HG03460 (cell line): ENCODE data around the gene AMOTL1.
A peak's percentile ranks its signal among the peaks of the same experiment; 100 is the strongest.

Source experiments
- ATAC-seq: cut with Tn5 transposase; IDR thresholded peaks from one replicate; pipeline ENCODE4 v1.9.1; 2021; ENCODE audit not compliant: unreplicated experiment

Gene AMOTL1

DNA sequence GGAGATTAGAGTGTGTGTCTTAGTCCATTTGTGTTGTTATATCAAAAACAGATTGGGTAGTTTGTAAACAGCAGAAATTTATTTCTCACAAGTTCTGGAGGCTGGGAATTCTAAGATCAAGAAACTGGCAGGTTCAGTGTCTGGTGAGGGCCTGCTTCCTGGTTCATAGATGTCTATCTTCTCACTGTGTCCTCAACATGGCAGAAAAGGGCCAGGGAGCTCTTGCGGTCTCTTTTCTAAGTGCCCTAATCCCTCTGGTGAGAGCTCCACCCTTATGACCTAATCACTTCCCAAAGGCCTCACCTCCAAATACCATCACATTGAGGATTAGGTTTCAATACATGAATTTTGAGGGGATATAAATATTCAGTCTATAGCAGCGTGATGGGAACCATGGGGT, 25.5 kb upstream of the AMOTL1 start:
- no peak for ATAC-seq

DNA sequence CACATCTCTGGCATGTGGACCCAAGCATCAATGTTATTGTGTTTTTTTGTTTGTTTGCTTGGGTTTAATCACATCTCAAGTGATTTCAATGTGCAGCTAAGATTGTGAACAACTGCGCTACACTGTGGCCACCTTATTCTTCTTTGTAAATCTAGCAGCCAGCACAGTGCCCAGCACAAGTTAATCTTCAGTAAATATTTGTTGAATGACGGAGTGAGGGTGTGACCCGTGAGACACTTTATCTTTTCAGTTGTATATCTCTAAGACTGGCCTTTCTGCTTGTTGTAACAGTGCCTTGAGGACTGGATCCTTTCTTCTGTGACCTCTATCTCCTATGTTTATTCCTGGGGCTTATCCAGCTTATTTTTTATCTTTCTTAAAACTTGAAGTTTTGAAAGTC, 21.4 kb upstream of the AMOTL1 start:
- ATAC-seq: no peak

DNA sequence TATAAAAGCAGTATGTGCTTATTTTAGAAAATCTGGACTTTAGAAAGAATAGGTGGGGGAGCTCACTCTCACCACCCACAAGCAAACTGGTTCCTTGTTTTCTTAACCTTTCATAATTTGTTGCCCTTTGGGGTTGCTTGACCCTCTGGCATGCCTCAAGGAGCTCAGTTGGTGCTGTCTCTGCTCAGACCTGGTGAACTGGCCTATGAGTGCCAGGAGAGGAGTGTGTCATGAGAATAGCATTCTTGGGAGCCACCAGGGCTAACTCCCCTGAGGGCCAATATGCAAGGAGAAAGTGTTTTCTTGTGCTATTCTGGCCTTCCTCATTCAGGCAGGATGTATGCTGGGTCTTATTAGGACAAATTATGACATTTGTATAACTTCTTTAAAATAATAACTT, 21.0 kb upstream of the AMOTL1 start:
- ATAC-seq: no peak

DNA sequence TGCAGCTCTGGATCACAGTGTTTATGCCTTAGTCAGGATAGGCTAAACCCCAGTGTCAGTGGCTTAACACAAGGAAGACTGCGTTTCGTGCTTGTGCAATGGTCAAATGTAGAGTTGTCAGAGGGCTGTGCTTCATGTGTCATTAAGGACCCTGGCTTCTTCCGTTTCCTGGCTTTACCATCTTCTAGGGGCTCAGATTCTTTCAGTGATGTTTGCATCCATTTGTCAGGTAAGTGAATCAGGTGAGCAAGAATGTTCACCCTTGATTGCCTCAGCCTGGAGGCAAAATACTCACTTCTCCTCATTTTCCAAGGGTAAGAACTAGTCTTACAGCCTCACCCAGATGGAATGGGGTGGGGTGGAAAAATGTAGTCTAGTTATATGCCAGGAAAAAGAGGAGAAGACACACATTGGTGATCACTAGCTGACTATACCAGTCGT, 20.5 kb upstream of the AMOTL1 start:
- no peak for ATAC-seq

DNA sequence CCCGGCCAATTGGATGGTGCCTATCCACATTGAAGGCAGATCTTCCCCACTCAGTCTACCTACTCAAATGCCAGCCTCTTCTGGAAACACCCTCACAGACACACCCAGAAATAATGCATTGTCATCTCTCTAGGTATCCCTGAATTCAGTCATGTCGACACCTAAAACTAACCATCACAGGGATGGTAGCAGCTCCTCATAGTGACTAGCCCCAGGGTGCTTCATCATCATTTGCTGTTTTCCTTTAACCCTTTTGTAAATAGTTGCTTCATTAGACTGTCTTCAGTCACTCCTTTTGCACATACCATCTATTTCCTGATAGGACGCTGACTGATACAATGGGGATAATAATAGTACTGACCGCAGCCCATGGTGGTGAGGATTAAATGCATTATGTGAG, 18.8 kb upstream of the AMOTL1 start:
- ATAC-seq: no peak

DNA sequence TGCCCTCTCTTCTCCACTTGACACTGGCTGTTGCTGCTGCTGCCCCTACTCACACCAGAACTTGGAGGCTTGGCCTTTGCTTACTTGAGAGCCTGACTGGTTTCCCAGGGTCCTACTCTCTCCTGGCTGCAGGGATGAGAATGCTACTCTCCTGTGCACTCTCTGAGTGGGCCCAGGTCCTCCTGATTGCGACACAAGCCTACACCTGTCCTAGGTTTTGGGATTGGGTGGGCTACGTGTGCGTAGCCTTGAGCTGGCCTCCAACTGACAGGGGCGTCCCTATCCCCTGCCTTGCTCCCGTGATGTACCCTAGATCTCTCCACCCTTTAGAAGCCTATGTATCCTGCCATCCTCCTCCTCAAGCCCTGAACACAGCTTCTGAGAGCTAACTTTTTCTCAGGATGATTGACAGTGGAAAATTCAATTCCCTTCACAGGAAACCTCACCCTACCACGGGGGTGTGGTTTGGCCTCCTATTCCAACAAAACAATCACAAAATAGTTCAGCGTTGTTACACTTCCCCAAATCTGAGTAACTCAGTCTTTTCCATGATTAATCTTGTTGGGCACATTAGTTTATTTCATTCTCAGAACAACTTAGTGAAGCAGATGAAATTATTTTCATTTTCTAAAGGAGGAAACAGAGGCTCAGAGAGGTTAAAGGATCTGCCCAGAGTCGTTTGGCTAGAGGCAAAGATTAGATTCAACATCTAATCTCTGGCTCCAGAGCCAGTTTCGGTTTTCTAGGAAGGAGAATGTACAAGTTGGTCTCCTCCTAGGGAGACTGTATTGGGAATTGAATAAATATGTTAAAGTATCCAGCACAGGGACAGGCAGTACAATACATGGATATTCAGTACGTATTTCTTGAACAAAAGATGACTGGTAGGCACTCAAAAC, 17.6 kb upstream of the AMOTL1 start:
- no peak for ATAC-seq

DNA sequence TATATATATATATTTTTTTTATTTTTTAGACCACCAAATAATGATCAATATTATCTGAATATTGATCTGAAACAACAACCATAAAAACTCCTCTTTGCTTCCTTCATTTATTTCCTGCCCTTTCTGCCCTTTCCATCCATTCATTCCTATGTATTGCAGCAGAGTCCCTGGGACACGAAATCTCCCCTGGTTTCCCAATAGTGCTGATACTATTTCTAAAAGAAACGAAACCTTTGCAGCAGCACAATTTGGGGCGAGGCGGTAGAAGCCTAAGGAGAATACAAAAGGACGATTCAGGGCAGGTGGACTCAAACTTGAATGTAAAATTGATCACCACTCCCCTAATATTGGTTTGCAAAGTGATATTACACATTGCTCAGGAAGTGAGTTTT, 16.9 kb upstream of the AMOTL1 start:
- no peak for ATAC-seq

DNA sequence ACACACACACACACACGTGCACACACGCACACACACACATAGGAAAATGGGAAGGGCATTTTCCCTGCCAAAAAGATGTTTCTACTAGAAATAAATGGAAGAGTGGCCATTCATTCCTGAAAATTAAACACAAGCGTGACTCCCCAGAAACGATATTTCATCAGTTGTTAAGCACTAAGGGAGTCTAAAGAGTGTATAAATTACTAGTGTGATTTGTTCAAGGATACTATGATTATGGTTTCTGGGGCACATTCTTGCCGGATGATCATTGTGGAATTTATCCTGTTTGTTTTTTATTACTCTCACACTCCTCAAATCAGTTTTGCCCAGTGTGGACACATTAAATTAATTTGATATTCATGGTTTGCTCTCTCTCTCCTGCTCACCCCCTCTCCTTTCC, 16.4 kb upstream of the AMOTL1 start:
- ATAC-seq: no peak

DNA sequence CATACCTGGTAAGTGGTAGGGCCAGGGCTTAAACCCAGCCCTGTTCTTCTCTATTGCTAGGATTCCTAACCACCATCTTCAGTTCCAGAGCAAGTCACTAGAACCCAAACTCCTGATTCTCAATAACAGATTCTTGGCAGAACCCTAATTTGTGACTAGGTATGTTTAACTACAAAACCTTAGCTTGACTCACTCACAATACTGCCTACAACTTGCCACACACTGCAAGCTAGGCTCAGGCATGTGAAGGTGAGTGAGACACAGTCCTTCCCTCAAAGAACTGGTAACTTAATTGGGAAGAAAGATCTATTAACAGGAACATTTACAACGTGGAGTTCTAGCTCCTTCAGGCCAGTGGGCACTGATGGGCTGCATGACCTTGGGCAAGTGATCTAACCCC, 14.5 kb upstream of the AMOTL1 start:
- ATAC-seq: no peak

DNA sequence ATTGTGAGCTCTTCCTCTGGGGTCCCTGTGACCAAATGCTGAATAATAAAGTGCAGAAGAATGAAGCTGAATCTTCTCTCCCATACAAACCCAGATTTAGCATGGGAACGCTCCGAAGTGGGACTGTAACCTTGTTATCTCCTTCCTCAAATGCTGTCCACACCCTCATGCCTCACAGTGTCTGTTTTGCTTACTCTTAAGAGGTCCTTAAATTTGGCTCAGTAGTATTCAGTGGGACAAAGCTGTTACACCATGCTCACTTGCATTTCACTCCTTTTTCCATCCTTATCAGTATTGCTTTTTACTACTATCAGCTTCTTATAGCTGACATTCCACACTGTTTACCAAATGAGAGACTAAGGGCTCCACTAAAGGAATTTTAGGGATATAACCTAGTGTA, 13.8 kb upstream of the AMOTL1 start:
- ATAC-seq: no peak

DNA sequence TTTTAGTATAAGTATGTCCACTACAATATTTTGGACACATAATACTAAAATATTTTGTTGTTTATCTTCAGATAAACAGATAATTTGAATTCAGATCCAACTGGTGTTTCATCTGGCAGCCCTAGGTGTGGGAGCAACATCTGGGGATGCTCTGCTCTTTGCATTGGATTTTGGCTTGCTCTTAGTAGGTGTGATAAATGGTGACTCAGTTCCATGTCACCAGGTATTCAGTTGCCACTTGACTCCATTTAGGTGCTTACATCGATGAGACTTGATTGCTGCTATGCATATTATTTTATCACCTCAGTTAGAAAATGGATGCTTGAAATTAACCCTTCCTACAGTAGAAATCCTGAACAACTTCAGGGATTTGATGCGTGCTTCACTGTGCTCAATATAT, 13.3 kb upstream of the AMOTL1 start:
- no peak for ATAC-seq

DNA sequence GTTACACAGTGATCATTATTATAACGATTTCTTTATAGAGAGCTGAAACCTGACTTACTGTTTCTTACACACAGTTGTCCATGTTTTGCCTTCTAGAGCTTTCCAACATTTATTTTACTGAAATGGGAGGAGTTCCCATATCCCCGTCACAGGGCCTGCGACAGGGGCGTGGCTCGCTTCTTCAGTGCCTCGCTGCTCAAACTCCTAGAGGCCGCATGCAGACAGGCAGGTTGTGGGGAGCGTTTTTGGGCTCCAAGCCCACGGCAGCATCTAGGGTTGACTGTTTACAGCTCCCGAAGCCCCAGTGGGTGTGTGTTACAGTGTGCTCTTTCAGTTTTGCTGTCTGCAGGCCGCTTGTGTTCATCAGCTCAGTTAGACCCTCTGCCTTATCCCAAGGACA, 12.7 kb upstream of the AMOTL1 start:
- ATAC-seq: no peak

DNA sequence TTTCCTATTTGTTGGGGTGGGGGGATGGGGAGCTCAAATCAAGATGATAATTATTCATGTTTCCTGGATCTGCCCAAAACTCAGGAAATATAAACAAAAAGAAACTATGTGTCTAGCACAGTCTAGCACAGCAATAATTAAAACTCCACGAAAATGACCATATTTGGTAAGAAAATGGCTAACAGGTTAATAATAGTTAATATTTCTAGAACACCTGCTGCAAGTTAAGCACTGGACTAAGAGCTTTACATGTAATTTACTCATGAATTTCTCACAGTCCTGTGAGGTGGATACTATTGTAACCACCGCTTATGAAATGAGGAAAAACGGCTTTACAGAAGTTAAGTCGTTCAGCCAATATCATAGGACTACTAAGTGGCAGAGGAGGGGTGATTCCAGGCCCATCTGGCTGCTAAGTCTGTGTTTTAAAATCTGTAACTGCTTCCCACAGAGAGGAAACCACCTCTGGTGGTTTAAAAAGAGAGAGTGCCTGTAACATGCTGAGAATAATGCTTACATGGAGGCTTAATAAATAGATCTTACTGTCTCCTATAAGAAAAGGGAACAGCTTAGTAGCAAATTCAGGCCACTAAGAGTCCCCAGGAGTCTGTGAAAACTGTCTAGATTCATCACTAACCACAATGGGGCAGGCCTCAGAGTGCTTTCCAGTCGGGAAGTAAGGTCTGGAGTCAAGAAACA, 11.0 kb upstream of the AMOTL1 start:
- ATAC-seq: peak; percentile 81

DNA sequence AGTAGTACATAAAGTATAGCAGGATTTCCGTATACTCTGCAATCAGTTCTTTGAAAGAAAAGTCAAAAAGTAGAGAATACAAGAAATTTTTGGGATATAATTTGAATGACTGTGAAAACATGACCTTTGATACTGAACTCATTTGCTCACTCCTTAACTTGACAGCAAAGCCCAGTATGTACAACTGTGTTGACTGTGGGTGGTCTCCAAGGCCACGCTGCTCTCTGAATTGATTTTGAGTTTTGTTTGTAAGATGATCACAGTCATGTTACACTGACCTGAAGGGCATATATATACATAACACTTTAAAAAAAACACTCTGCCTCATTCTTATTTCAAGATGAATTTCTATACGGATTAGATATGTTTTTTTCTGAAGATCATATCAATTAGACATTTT, 9.5 kb upstream of the AMOTL1 start:
- no peak for ATAC-seq

DNA sequence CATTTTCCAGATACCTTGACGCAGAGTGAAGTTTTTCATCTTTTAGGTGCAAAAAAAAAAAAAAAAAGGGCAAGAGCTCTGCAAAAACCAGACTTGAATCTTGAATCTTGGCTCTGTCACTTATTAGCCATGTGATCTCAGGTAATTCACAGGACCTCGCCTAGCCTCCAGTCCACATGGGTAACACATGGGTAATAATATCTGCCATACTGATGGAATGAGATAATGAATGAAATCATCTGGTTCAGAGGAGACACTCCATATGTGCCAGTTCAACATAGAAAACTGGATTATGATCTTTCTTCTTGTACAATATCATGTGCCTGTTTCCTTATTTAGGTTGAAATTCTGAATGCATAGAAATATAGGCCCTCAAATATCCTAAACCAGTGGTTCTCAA, 8.6 kb upstream of the AMOTL1 start:
- ATAC-seq: no peak

DNA sequence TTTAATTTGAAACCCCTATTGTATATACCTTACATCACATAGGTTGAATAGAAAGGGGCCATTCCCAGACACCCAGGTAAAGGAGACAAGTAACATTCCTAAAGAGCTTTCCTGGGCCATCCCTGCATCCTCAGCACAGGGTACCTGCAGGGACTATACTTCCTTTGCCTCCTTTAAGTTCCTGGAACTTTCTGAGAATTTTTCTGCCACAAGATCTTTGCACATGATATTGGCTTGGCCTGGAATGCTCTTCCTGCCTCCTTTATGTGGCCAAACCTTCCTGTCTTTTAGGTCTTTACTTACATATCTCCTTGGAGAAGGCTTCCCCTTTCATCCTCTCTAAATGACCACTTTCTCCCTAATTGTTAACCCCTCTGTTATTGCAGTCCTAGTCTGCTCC, 7.9 kb upstream of the AMOTL1 start:
- no peak for ATAC-seq

DNA sequence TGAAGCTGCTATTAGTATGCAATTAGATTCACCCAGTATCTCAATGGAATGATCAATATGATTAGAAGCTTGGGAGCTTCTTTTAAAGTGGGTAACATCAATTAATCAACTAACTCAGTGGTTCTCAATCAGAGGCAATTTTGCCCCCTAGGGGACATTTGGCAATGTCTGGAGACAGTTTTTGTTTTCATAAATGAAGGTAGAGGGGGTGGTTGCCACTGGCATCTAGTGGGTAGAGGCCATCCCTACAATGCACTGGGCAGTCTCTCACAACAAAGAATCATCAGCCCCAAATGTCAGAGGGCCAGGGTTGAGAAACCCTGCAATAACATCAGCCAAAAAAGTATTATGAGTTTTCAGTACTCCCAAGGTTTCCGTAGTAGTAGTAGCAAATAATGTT, 5.9 kb upstream of the AMOTL1 start:
- ATAC-seq: no peak

DNA sequence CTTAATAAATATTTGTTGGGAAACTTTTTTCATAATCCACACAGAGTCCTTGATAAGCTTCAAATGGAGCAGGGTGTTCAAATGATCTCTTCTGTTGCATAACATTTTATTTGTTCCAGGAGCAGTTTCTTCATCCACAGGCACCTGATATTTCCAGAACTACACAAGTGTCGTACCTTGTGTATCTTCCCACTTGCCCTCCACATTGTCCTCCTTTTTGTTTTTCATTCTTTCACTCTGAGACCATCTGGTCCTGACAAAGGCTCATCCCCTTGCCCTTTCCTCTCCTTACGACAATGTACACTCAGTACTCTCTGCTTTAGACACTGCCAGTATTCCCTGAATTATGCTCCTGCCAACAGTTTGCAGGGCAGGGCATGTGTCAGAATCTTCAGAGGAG, 5.2 kb upstream of the AMOTL1 start:
- no peak for ATAC-seq

DNA sequence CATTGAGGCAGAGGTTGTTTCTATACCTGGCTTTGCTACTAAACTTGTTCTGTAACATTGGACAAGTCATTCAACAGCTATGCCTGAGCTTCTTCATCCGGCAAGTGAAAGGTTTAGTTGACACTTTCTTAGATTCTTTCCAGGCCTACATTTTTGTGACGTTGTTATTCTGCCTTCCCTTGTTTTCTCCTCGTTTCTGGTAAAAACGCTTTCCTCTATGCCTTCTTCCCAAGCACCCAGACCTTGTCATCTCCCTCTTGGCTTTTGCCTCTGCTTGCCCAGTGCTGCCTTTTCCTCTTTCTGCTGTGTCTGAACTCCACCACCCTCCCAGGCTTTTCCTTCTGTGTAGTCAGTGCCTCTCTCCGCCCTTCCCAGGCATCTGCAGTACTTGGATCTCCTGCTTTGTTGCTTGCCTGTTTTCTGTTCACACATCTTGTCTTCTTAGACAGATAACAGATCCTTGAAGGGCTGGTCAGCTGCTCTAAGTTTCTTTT, 1.4 kb upstream of the AMOTL1 start:
- ATAC-seq: no peak

DNA sequence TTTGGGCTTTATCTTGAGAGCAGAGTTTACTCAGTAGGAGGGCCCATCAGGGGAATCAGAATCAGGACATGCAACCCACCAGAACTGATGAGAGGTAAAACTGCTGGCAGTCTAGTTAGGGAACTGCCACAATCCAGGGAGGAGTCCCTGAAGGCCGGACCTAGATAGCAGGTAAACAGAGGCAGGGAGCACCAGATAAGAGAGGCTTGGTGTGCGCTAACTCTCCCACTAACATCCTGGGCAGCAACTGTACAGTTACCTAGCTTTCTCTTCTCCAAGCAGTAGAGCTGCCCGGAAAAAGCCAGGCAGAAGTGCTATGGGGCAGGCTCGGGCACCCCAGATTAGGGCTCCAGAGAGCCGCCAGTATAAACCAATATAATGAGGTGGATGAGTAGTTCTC, 865 bp upstream of the AMOTL1 start:
- no peak for ATAC-seq

DNA sequence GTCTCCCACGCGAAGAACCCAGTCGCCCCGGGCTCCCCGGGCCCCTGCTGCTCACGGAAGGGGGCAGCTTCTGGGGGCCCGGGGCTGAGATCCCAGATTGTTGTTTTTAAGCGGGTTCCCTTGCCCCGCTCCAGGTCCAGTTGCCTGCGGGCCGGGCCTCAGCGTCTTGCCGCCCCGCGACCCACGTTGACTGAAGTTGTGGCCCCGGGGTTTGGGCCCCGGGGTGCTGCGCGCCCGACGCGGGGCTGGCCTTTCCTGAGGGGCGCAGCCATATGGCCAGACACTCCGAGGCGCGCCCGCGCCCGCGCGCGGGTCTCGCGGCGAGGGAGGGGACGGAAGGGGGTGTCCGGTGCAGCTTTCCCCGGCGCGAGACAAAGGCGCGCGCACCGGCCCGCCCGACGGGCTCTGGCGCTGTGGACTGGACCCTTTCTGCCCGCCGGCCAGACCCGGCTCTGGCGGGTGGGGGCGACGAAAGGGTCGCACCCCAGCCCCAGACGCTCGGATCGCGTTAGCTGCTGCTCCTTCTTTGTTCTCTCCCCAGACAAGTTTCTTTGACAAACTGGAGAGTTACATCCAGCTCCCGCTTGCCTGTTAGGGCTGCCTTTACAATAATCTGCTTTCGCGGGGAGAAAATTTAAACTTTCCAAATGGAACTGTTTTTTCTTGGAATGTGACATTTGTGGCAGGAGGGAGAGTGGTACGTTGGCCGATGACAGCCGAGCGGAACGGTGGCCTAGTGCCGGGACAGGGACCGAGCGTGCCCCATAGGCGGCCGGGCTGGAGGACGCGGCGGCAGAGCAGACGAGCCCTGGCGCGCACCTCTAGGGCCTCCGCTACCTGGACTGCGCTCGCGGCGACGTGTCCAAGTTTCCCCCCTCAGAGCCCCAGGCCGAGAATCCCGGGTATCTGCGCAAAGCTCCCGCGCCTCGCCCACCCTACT, 716 bp downstream of the AMOTL1 start:
- ATAC-seq: peak; percentile 36
